ENCODE measurements around the gene CAPN11. TPM values are rescaled to one million over a fixed set of nuclear protein-coding genes. Genes with fewer than 3 reads are reported as not detected.

The CAPN11 gene
- total RNA-seq, 4 donors from 2014 or later, result 0.68 to 3.2 (median 1.1) TPM; not detected in 1

- TF ChIP-seq, protein P1, sequence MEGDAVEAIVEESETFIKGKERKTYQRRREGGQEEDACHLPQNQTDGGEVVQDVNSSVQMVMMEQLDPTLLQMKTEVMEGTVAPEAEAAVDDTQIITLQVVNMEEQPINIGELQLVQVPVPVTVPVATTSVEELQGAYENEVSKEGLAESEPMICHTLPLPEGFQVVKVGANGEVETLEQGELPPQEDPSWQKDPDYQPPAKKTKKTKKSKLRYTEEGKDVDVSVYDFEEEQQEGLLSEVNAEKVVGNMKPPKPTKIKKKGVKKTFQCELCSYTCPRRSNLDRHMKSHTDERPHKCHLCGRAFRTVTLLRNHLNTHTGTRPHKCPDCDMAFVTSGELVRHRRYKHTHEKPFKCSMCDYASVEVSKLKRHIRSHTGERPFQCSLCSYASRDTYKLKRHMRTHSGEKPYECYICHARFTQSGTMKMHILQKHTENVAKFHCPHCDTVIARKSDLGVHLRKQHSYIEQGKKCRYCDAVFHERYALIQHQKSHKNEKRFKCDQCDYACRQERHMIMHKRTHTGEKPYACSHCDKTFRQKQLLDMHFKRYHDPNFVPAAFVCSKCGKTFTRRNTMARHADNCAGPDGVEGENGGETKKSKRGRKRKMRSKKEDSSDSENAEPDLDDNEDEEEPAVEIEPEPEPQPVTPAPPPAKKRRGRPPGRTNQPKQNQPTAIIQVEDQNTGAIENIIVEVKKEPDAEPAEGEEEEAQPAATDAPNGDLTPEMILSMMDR (IDR thresholded peaks at IDR 0.05; ENCODE audit: low read depth), result no peak
Observed at GRCh38 chr6:44150317-44150917, 8.2 kb upstream of the CAPN11 start.

- TF ChIP-seq, protein P1 (IDR thresholded peaks at IDR 0.05; ENCODE audit: low read depth), result no peak
Observed at GRCh38 chr6:44151348-44152108, 7.1 kb upstream of the CAPN11 start.

GRCh38 chr6:44152109-44152461 lies 6.5 kb upstream of the CAPN11 start:
- TF ChIP-seq, protein P1 (IDR thresholded peaks at IDR 0.05; ENCODE audit: low read depth), result no peak

DNA sequence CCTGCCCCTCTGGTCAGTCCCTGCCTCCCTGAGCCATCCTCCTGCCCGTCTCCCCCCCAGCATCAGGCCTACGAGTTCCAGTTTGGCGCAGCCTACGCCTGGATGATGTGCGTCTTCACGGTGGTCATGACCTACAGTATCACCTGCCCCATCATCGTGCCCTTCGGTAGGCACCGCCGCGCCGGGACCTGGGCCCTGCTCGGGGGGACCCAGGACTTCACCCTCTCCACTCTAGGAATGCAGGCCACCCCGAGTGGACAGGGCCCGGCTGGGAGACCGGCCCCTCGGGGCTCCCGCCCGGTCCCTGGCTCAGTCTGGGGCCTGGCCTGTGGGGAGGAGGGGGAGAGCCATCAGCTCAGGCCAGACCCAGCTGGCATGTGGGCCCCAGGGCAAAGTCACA lies 6.1 kb upstream of the CAPN11 start:
- TF ChIP-seq, protein P1 (IDR thresholded peaks at IDR 0.05; ENCODE audit: low read depth), result no peak

DNA sequence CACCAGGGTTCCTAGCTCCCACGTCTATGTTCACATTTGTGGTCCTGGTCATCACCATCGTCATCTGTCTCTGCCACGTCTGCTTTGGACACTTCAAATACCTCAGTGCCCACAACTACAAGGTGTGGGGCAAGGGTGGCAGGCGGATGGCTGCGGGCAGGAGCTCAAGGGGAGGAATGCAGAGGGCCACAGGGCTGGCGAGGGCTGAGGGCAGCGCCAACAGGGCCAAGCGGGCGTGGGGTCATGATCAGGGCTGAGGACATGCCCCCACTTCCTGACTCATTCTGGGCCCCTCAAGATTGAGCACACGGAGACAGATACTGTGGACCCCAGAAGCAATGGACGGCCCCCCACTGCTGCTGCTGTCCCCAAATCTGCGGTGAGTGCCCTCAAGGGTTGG lies 4.6 kb upstream of the CAPN11 start:
- TF ChIP-seq, protein P1 (IDR thresholded peaks at IDR 0.05; ENCODE audit: low read depth), result no peak

DNA sequence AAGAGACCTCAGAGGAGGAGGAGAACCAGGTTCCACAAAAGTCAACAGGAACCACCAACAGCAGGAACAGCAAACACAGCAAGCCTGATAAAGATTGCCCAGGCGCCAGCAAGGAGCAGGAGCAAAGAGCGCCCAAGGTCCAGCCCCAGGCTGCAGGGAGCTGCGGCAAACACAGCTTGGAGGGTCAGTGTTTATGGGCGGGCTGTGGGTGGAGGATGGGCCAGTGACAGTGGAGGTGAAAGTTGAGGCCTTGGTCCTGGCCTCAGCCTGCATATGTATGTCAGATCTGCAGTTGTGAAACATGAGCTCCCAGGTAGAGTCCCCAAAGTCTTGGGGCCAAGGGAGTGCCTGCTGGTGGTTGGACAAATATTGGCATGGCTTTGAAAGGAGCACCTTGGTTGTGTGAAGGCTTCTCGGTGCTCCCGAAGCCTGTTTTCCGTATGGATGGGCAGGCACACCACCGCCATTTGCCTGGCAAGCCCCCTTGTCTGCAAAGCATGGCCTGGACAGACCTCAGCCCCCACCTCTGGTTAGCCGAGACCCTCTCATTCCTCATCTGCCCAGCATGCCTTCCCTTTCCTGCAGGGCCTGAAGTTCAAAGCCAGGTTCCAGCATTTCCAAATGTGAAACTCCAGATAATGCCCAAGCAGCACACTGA lies 2.0 kb upstream of the CAPN11 start:
- TF ChIP-seq, protein P1 (IDR thresholded peaks at IDR 0.05; ENCODE audit: low read depth), result no peak

- TF ChIP-seq, protein P1 (IDR thresholded peaks at IDR 0.05; ENCODE audit: low read depth), result no peak
Observed at GRCh38 chr6:44157152-44157521, 1.5 kb upstream of the CAPN11 start.

All from subcutaneous adipose tissue (tissue), 4 donors.